ENCODE measurements around the gene SHC1. TPM values are rescaled to one million over a fixed set of nuclear protein-coding genes. Genes with fewer than 3 reads are reported as not detected.

SHC1 gene
- total RNA-seq, 4 donors from 2014 or later, result 108 to 168 (median 123) TPM

GRCh38 chr1:154964359-154964758, 6.2 kb downstream of the SHC1 start:
- Histone ChIP-seq H3K4me3 (replicated peaks in 1 of 3) (no peak overlapping the region), H3K36me3 (peaks cover 30 to 31% of the 10 kb centered on the region in 2 donors), H3K9me3 (no peaks in the 10 kb centered on the region), H3K4me1 (peaks cover 19 to 34% of the 10 kb centered on the region in 2 donors), H3K27me3 (no peaks in the 10 kb centered on the region), H3K27ac (no peak overlapping the region)
- WGBS, 2 donors, result 94 to 97% methylated on average over 6 of the region's 6 CpGs
- TF ChIP-seq POLR2A (IDR thresholded peaks at IDR 0.05) (no peak), CTCF (IDR thresholded peaks at IDR 0.05) (no peak)
- no peak for DNase-seq
- intact Hi-C loops (cut with DNase I), result loop anchor here (5.0 kb wide), 1 partner anchor 33 kb away; no protein-coding TSS in a partner anchor

- DNase-seq, result no peak
- intact Hi-C loops (cut with DNase I), result loop anchor here (5.0 kb wide), 1 partner anchor 34 kb away; no protein-coding TSS in a partner anchor
- WGBS, 2 donors, result 83 to 86% methylated on average over 8 of the region's 8 CpGs
- H3K4me1 ChIP-seq, result peaks cover 25 to 32% of the 10 kb centered on the region in 2 donors
- no peaks in the 10 kb centered on the region for H3K9me3 ChIP-seq
- no peak overlapping the region for H3K27ac ChIP-seq
- TF ChIP-seq POLR2A (IDR thresholded peaks at IDR 0.05) (no peak), CTCF (IDR thresholded peaks at IDR 0.05) (no peak)
- no peak overlapping the region for H3K4me3 ChIP-seq (replicated peaks in 1 of 3)
- no peaks in the 10 kb centered on the region for H3K27me3 ChIP-seq
- H3K36me3 ChIP-seq, result peaks cover 31% of the 10 kb centered on the region in 2 donors
Measured at GRCh38 chr1:154963643-154964042, 6.9 kb downstream of the SHC1 start.

GRCh38 chr1:154962795-154963330, 7.7 kb downstream of the SHC1 start:
- Histone ChIP-seq H3K36me3 (peaks cover 27 to 29% of the 10 kb centered on the region in 2 donors), H3K4me3 (replicated peaks in 1 of 3) (peak overlapping the region in 1 of 3 donors; percentile 69), H3K27ac (peak overlapping the region in 1 of 3 donors; percentile 94), H3K27me3 (no peaks in the 10 kb centered on the region), H3K4me1 (peaks cover 31 to 37% of the 10 kb centered on the region in 2 donors), H3K9me3 (no peaks in the 10 kb centered on the region)
- WGBS, 2 donors, result 65 to 66% methylated on average over 6 of the region's 6 CpGs
- no peak for TF ChIP-seq CTCF (IDR thresholded peaks at IDR 0.05)
- TF ChIP-seq POLR2A (IDR thresholded peaks at IDR 0.05), result no peak
- DNase-seq, result no peak
- intact Hi-C loops (cut with DNase I), result loop anchor here (5.0 kb wide), 1 partner anchor 34 kb away; no protein-coding TSS in a partner anchor

GRCh38 chr1:154962156-154962749, 8.3 kb downstream of the SHC1 start:
- DNase-seq, result peak; percentile 44 to 52
- Histone ChIP-seq H3K27me3 (no peaks in the 10 kb centered on the region), H3K36me3 (peaks cover 21 to 23% of the 10 kb centered on the region in 2 donors), H3K27ac (peak overlapping the region; percentile 94 to 100 (median 97)), H3K9me3 (no peaks in the 10 kb centered on the region), H3K4me3 (replicated peaks in 1 of 3) (peak overlapping the region; percentile 30 to 91 (median 69)), H3K4me1 (peaks cover 34 to 43% of the 10 kb centered on the region in 2 donors)
- TF ChIP-seq POLR2A (IDR thresholded peaks at IDR 0.05), result no peak
- TF ChIP-seq CTCF (IDR thresholded peaks at IDR 0.05), result no peak
- intact Hi-C loops (cut with DNase I), result loop anchor here (5.0 kb wide), 1 partner anchor 35 kb away; no protein-coding TSS in a partner anchor
- 3 to 5% methylated on average over 21 to 22 of the region's 25 CpGs for WGBS, 2 donors

Measured in thyroid gland (tissue), 4 donors.